T-helper 1 cell treated with Interleukin-12 subunit alpha and Interleukin-12 subunit beta and Interleukin-4 antibody, amounts not matched to agents 30 μg/mL and 1 μg/mL, for 36 hours (primary cell): ENCODE measurements around the gene ZNF79.

Experiments
- H3K27ac Mint-ChIP-seq: one replicate; pipeline ENCODE4 v1.8.0; 2021; ENCODE audit warnings: mild to moderate bottlenecking, mixed read lengths
- H3K27me3 Mint-ChIP-seq: one replicate; pipeline ENCODE4 v1.8.0; 2021; ENCODE audit warnings: low read depth, mixed read lengths
- H3K36me3 Mint-ChIP-seq: one replicate; pipeline ENCODE4 v1.8.0; 2021; ENCODE audit warnings: low read depth, mixed read lengths
- H3K4me1 Mint-ChIP-seq: one replicate; pipeline ENCODE4 v1.8.0; 2021; ENCODE audit warnings: low read depth, mixed read lengths
- H3K4me3 Mint-ChIP-seq: one replicate; pipeline ENCODE4 v1.8.0; 2021; ENCODE audit warnings: mild to moderate bottlenecking, moderate library complexity, mixed read lengths
- H3K9me3 Mint-ChIP-seq: one replicate; pipeline ENCODE4 v1.8.0; 2021; ENCODE audit warnings: mixed read lengths

The ZNF79 gene

DNA sequence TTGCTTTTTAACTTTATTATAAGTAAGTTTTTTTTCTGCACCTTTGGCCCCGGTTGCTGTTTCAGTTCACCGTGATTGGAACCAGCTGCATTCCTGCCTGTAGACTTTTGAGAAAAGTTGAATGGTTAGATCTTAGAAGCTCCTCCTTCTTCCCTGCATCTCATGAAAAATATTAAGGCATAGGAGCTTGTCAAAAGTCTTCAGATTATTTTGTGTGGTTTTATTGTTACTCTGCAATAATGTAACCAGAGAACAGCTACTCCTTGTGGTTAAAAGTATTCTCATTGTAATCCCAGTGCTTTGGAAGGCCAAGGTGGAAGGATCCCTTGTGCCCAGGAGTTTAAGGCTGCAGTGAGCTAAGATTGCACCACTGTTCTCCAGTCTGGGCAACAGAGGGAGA lies 30.5 kb upstream of the ZNF79 start:
- peaks cover 69% of the 10 kb centered on the region for H3K27me3 Mint-ChIP-seq
- peaks cover 24% of the 10 kb centered on the region for H3K4me1 Mint-ChIP-seq
- H3K27ac Mint-ChIP-seq, result no peak overlapping the region

DNA sequence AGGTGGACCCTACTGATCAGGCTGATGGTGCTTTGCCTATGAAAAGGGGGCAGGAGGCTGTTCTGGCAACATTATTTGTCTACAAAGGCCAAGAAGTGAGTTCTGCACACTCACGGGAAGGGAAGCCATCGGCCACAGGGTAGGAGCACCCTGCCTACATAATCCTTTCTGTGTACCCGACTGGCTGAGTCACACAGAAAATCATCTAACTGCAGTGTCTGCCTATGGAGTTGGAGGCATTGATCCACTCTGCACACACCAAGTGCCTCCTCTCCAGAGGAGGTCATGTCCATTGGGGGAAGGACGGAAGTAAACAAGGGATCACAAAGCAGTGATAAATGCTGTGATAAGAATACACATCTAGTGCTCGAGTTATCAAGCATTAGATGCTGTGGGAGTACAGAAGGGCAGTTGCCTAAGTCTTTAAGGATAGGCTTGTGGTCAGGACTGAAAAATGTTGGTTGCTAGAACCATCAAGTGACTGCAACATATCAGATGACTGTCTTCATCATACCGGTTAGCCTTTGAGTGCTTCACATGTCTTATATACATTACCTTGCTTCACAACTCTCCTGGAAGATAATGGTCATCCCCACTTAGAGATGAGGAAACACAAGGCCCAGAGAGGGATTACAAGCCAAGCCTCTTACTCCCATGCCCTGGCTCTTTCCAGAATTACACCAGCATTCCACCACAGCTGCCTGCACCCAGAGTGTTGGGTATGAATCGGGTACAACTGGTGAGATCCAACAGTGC lies 28.5 kb upstream of the ZNF79 start:
- no peaks in the 10 kb centered on the region for H3K36me3 Mint-ChIP-seq
- peaks cover 9% of the 10 kb centered on the region for H3K4me1 Mint-ChIP-seq
- no peaks in the 10 kb centered on the region for H3K9me3 Mint-ChIP-seq
- H3K4me3 Mint-ChIP-seq, result peak overlapping the region; percentile 60
- no peak overlapping the region for H3K27ac Mint-ChIP-seq
- peaks cover 64% of the 10 kb centered on the region for H3K27me3 Mint-ChIP-seq

More for the DNA sequence above, 30.5 kb upstream of the ZNF79 start:
- H3K4me3 Mint-ChIP-seq, result no peak overlapping the region
- H3K9me3 Mint-ChIP-seq, result no peaks in the 10 kb centered on the region
- no peaks in the 10 kb centered on the region for H3K36me3 Mint-ChIP-seq

DNA sequence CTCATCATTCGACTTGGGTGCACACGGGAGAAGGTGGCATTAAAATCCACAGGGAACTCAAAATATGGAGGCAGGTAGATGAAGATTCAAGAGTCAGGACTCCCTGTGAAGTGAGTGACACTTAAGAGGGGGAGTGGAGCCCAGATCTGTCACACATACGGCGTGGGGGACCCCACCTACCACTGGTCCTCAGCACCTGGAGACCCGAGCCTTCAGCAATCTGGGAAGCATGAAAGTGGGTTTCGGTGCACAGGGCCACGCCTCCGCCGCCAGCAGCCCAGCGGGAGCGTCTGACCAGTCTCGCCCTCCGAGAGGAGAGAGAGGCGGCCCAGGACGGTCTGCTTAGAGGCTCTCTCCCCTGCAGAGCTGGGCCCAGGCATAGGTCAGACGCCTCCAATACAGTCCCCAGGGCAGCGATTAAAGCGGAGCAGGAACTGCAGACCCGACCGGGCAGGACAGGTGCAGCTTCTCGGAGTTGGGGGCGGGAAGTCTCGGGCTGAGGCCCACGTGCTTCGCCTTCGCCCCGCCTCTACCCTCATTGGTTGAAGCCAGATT lies 27.9 kb upstream of the ZNF79 start:
- H3K9me3 Mint-ChIP-seq, result no peaks in the 10 kb centered on the region
- no peak overlapping the region for H3K27ac Mint-ChIP-seq
- peak overlapping the region; percentile 60 for H3K4me3 Mint-ChIP-seq
- H3K27me3 Mint-ChIP-seq, result peaks cover 64% of the 10 kb centered on the region
- H3K36me3 Mint-ChIP-seq, result no peaks in the 10 kb centered on the region
- peaks cover 9% of the 10 kb centered on the region for H3K4me1 Mint-ChIP-seq

DNA sequence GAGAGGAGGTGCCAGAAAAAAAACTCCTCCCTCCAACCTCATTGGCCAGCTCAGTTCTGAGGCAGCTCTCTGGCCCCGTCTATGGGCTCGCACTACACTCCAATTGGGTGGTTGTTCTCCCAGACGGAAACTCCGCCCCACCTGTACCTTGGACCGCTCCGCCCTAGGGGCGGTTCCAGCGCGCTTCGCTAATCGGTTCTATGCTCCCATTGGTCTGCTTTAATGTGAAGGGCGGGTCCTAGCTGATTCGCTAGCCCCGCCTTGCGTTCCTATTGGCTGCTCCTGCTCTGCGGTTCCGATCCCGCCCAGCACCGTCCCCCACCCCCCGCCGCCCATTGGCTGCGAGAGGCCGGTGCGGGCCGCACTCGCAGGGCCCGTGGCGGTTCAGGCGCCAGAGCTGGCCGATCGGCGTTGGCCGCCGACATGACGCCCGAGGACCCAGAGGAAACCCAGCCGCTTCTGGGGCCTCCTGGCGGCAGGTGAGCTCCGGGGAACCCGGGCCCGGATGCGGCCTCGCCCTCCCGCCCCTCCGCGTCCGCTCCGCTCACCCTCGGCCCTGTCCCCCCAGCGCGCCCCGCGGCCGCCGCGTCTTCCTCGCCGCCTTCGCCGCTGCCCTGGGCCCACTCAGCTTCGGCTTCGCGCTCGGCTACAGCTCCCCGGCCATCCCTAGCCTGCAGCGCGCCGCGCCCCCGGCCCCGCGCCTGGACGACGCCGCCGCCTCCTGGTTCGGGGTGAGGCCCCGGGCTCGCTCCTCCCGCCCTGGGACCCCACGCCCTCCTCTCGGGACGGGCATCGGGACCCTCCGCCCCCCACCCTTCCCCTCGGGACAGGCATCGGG lies 27.2 kb upstream of the ZNF79 start, which contains the start of gene SLC2A8:
TSS of gene SLC2A8 (plus strand) at position 362 of the 838 bp plus-strand sequence. CDS start at position 424, 62 bp downstream.
- H3K4me3 Mint-ChIP-seq, result peak within 1 kb of the TSS; percentile 81
- peaks cover 57% of the 10 kb centered on the region for H3K27me3 Mint-ChIP-seq
- no peaks in the 10 kb centered on the region for H3K9me3 Mint-ChIP-seq
- H3K27ac Mint-ChIP-seq, result no peak within 1 kb of the TSS
- no peaks in the 10 kb centered on the region for H3K36me3 Mint-ChIP-seq
- peaks cover 9% of the 10 kb centered on the region for H3K4me1 Mint-ChIP-seq

DNA sequence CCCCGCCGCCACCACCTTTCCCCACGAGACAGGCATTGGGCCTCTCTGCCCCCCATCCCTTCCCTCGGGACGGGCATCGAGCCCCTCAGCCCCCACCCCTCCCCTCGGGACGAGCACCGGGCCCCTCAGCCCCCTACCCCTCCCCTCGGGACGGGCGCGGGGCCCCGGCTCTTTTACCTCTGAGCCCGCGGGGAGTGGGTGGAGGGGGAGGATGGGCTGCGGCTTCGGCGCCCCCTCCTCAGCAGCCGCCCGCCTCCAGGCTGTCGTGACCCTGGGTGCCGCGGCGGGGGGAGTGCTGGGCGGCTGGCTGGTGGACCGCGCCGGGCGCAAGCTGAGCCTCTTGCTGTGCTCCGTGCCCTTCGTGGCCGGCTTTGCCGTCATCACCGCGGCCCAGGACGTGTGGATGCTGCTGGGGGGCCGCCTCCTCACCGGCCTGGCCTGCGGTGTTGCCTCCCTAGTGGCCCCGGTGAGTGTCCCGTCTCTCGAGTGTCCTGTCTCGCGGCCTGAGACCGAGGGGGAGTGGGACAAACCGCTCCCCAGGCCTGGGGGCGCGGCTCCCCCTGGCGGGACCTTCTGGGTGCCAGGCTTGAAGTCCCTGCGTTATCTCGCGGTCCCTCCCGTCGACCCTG lies 26.4 kb upstream of the ZNF79 start:
- peak overlapping the region; percentile 81 for H3K4me3 Mint-ChIP-seq
- peaks cover 50% of the 10 kb centered on the region for H3K27me3 Mint-ChIP-seq
- no peaks in the 10 kb centered on the region for H3K36me3 Mint-ChIP-seq
- H3K27ac Mint-ChIP-seq, result no peak overlapping the region
- H3K4me1 Mint-ChIP-seq, result peaks cover 9% of the 10 kb centered on the region
- no peaks in the 10 kb centered on the region for H3K9me3 Mint-ChIP-seq

DNA sequence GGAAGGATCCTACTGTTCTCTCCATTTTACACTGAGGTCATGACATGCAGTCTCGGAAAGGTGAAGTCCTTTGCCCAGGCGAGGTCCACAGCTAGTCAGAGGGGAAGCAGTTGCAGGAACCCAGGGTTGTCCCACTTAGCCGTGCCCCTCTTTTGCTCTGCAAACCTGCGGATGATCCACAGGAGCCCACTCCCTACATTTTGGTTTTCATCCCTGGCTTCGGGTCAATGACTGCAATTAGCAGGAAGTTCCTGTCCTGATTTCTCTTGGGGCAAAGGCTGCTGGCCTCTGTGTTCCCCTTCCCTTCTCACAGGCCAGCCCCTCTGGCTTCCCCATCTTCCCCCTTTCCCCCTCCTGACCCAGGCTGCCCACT lies 25.9 kb upstream of the ZNF79 start:
- H3K27ac Mint-ChIP-seq, result no peak overlapping the region
- peak overlapping the region; percentile 81 for H3K4me3 Mint-ChIP-seq
- H3K27me3 Mint-ChIP-seq, result peaks cover 45% of the 10 kb centered on the region
- no peaks in the 10 kb centered on the region for H3K36me3 Mint-ChIP-seq
- H3K4me1 Mint-ChIP-seq, result peaks cover 9% of the 10 kb centered on the region
- no peaks in the 10 kb centered on the region for H3K9me3 Mint-ChIP-seq

DNA sequence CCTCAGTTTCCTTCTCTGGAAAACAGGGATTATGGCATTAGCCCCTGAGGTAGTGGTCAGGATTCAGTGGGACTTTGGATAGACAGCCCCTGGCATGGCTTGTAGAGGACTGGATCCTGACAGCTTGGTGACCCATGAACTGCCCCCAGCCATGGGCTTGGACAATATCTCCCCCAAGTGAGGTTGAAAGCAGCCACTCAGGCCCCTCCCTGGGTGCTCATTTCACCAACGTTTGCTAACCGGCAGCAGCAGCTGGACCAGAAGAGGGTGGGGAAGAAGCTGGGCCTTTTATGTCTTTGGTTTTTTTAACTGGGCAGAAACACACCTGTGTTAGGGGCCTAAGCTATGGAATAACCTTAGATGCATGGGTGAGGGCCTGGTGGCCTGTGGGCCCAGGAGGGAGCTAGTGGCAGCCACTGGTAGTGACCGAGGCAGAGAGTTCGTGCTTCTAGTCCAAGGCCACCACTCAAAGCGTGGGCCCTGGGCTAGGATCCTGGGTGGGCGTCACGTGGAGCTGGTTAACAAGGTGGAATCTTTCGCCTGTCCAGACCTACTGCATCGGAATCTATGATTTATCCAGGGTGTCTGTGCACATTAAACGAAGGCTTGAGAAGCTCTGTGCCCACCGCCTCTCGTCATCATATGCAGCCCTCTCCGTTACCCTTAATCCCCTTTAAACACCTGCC lies 25.3 kb upstream of the ZNF79 start:
- H3K4me1 Mint-ChIP-seq, result peaks cover 9% of the 10 kb centered on the region
- H3K4me3 Mint-ChIP-seq, result peak overlapping the region; percentile 81
- no peak overlapping the region for H3K27ac Mint-ChIP-seq
- no peaks in the 10 kb centered on the region for H3K36me3 Mint-ChIP-seq
- H3K9me3 Mint-ChIP-seq, result no peaks in the 10 kb centered on the region
- H3K27me3 Mint-ChIP-seq, result peaks cover 39% of the 10 kb centered on the region

DNA sequence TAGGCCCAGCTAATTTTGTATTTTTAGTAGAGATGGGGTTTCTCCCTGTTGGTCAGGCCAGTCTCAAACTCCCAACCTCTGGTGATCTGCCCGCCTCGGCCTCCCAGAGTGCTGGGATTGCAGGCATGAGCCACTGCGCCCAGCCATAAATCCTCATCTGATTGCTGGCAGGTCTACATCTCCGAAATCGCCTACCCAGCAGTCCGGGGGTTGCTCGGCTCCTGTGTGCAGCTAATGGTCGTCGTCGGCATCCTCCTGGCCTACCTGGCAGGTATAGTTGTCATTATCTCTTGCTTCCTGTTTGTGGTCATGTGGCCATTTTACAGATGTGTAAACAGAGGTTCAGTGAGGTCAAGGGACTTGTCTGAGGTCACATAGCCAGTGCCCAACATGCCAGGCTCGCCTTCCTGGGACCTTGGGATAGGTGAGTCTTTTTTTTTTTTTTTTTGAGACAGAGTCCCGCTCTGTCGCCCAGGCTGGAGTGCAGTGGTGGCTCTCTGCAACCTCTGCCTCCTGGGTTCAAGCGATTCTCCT lies 24.4 kb upstream of the ZNF79 start:
- Mint-ChIP-seq H3K27me3 (peaks cover 31% of the 10 kb centered on the region), H3K27ac (no peak overlapping the region), H3K4me1 (peaks cover 9% of the 10 kb centered on the region), H3K36me3 (no peaks in the 10 kb centered on the region), H3K9me3 (no peaks in the 10 kb centered on the region), H3K4me3 (no peak overlapping the region)

DNA sequence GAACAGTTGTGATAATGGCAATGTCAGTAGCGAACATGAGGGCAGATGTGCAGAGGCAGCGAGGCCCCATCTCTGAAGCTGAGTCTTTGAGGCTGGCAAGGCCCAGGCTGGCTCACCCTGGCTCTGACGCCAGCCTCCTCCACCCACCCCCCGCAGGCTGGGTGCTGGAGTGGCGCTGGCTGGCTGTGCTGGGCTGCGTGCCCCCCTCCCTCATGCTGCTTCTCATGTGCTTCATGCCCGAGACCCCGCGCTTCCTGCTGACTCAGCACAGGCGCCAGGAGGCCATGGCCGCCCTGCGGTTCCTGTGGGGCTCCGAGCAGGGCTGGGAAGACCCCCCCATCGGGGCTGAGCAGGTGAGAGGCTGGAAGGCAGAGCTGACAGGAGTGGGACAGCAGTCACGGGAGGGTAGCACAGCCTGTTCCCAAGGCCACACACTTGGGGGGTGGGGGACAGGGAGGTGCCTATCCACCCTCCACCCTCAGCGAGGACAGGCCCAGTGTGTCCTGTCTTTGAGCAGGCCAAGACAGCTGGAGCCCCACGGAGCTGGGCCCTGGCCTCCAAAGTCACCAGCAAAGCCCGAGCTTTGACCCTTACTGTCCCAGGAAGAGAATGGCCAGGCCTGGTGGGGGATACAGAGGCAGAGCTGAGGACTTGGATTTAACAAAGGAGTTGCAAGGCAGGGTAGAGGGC lies 21.6 kb upstream of the ZNF79 start:
- Mint-ChIP-seq H3K27ac (no peak overlapping the region), H3K27me3 (peaks cover 17% of the 10 kb centered on the region), H3K4me1 (peaks cover 6% of the 10 kb centered on the region), H3K9me3 (no peaks in the 10 kb centered on the region), H3K36me3 (no peaks in the 10 kb centered on the region), H3K4me3 (no peak overlapping the region)

DNA sequence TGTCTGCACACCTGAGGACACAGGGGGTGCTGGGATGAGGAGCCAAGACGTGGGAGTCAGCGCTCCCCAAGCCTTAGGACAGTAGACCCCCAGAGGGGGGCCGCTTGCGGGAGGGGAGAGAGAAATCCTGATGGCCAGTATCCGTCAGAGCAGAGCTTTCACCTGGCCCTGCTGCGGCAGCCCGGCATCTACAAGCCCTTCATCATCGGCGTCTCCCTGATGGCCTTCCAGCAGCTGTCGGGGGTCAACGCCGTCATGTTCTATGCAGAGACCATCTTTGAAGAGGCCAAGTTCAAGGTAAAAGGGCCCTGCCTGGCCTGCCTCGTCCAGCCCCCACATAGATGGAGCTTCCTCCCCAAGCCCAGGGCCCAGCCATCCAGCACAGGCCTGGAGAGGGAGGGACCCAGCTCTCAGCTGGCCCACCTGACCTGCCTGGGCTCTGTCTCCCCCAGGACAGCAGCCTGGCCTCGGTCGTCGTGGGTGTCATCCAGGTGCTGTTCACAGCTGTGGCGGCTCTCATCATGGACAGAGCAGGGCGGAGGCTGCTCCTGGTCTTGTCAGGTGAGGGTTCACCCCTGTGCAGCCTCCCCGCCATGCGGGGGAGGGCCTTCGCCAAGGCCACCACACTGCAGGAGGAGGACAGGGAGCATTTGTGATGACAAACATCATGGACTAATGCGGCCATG lies 20.5 kb upstream of the ZNF79 start:
- Mint-ChIP-seq H3K4me3 (no peak overlapping the region), H3K4me1 (no peaks in the 10 kb centered on the region), H3K27ac (no peak overlapping the region), H3K36me3 (no peaks in the 10 kb centered on the region), H3K27me3 (peaks cover 10% of the 10 kb centered on the region), H3K9me3 (no peaks in the 10 kb centered on the region)

DNA sequence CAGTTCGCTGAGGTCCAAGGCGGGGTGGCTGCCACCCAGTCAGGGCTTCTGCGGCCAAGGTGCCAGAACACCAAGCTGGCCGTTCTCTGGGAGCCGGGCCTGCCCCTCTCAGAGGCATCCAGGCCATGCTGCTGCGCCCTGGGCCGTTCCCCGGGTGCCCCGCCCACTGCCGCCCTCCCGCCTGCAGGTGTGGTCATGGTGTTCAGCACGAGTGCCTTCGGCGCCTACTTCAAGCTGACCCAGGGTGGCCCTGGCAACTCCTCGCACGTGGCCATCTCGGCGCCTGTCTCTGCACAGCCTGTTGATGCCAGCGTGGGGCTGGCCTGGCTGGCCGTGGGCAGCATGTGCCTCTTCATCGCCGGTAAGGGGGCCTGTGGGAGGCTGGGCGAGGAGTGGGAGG lies 19.6 kb upstream of the ZNF79 start:
- Mint-ChIP-seq H3K9me3 (no peaks in the 10 kb centered on the region), H3K36me3 (no peaks in the 10 kb centered on the region)

DNA sequence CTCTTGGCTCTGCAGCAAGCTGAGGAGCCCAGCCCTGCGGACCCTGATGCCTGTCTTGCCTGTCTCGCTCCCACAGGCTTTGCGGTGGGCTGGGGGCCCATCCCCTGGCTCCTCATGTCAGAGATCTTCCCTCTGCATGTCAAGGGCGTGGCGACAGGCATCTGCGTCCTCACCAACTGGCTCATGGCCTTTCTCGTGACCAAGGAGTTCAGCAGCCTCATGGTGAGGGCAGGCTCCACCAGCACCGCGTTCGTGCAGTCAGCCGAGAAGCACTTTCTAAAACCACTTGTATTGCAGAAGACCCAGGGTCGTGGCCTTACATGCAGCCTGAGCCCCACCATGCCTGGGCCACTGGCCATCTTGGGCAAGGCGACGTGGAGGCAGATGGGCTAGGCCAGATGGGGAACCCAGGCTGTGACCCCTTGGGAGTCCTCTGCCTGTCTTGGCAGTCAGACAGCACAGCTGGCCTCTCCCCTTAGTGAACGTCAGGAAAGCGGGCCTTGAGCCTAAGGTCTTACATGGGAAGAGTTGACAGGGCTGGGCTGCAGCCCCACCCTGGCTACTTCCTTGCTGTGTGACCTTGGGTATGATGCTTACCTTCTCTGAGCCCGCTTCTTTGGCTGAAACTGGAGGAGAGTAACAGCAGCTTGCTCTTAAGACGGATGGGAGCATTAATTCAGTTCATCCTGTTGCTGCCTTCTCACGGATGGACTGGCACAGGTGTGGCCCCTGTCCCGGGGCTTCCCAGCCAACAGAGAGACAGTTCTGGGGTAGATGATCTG lies 18.6 kb upstream of the ZNF79 start:
- Mint-ChIP-seq H3K36me3 (no peaks in the 10 kb centered on the region), H3K27ac (no peak overlapping the region), H3K9me3 (no peaks in the 10 kb centered on the region), H3K4me3 (no peak overlapping the region), H3K4me1 (no peaks in the 10 kb centered on the region), H3K27me3 (no peaks in the 10 kb centered on the region)

More for the DNA sequence above, 19.6 kb upstream of the ZNF79 start:
- no peak overlapping the region for H3K4me3 Mint-ChIP-seq
- peaks cover 3% of the 10 kb centered on the region for H3K27me3 Mint-ChIP-seq
- no peaks in the 10 kb centered on the region for H3K4me1 Mint-ChIP-seq
- H3K27ac Mint-ChIP-seq, result no peak overlapping the region
